Neural cell (in vitro differentiated cells): ENCODE measurements around the gene PCNX2.

Source experiments
- EZH2 ChIP-seq: fragments of 200-600, 300-800 bp; shearing (Covaris generic), sonication (generic); IDR thresholded peaks from 2 replicates; pipeline ENCODE4 v1.6.1; 2014; ENCODE audit warnings: antibody characterized with exemption, low read length, borderline replicate concordance, mild to moderate bottlenecking; ENCODE audit not compliant: insufficient read depth, poor library complexity, severe bottlenecking
- MXI1 ChIP-seq: fragments of 450-650 bp; conservative IDR thresholded peaks from 2 replicates; pipeline ENCODE4 v1.6.1; 2014; ENCODE audit warnings: antibody characterized with exemption, mild to moderate bottlenecking; ENCODE audit not compliant: poor library complexity, severe bottlenecking
- POLR2AphosphoS5 ChIP-seq: IDR thresholded peaks from 2 replicates; pipeline ENCODE4 v1.6.1; 2012
- RAD21 ChIP-seq: fragments of 450-650 bp; conservative IDR thresholded peaks from 2 replicates; pipeline ENCODE4 v1.6.1; 2014; ENCODE audit warnings: antibody characterized with exemption, mild to moderate bottlenecking, moderate library complexity
- REST ChIP-seq: IDR thresholded peaks from 2 replicates; pipeline ENCODE4 v1.6.1; 2012; ENCODE audit warnings: borderline replicate concordance
- TAF1 ChIP-seq: IDR thresholded peaks from 2 replicates; pipeline ENCODE4 v1.6.1; 2012; ENCODE audit warnings: low read depth
- TF ChIP-seq, protein P1 (sequence below): fragments of 450-650 bp; IDR thresholded peaks from 2 replicates; pipeline ENCODE4 v1.5.1; 2014; ENCODE audit warnings: antibody characterized with exemption, mild to moderate bottlenecking, moderate library complexity; ENCODE audit not compliant: poor library complexity, severe bottlenecking

DNA sequence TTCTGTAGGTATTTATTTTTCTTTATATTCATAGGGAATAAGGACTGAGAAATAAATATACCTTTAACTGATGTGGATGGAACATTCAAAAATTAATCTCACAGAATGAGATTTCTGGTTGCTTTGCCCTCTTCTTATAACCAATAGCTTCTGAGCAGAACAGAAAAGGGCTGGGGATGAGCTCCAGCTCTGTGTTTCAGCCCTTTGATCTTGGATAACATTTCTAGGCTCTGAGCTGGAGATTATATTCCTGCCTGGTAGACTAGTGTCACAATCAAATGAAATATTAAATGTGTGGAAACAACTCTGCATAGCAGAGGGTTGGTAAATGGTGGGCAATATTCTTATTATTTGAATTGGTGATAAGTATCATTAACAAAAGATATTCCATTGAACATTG lies 46.6 kb upstream of the PCNX2 start:
- no peak for TF ChIP-seq TAF1
- TF ChIP-seq, protein P1, sequence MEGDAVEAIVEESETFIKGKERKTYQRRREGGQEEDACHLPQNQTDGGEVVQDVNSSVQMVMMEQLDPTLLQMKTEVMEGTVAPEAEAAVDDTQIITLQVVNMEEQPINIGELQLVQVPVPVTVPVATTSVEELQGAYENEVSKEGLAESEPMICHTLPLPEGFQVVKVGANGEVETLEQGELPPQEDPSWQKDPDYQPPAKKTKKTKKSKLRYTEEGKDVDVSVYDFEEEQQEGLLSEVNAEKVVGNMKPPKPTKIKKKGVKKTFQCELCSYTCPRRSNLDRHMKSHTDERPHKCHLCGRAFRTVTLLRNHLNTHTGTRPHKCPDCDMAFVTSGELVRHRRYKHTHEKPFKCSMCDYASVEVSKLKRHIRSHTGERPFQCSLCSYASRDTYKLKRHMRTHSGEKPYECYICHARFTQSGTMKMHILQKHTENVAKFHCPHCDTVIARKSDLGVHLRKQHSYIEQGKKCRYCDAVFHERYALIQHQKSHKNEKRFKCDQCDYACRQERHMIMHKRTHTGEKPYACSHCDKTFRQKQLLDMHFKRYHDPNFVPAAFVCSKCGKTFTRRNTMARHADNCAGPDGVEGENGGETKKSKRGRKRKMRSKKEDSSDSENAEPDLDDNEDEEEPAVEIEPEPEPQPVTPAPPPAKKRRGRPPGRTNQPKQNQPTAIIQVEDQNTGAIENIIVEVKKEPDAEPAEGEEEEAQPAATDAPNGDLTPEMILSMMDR = no peak
- TF ChIP-seq POLR2AphosphoS5 = no peak
- no peak for TF ChIP-seq EZH2
- TF ChIP-seq MXI1 = no peak
- no peak for TF ChIP-seq RAD21
- TF ChIP-seq REST = no peak
